Panc1 (cell line): ENCODE results near the gene KXD1.

Experiments used
- CTCF ChIP-seq: fragments of 450-650 bp; IDR thresholded peaks from 2 replicates; pipeline ENCODE4 v1.5.1; 2017; ENCODE audit warnings: mild to moderate bottlenecking
- POLR2AphosphoS5 ChIP-seq: IDR thresholded peaks from 2 replicates; pipeline ENCODE4 v1.6.1; 2012; ENCODE audit warnings: mild to moderate bottlenecking, low read depth, low read length, moderate library complexity

GRCh38 chr19:18529782-18530181 is 27.9 kb upstream of the KXD1 start:
- TF ChIP-seq POLR2AphosphoS5 (no peak), CTCF (no peak)
